HG03520 (cell line): ENCODE results near the gene NCCRP1.

Experiments used
- ATAC-seq: cut with Tn5 transposase; IDR thresholded peaks from one replicate; pipeline ENCODE4 v1.9.1; 2021; ENCODE audit warnings: mild to moderate bottlenecking, moderate library complexity; ENCODE audit not compliant: unreplicated experiment

The NCCRP1 gene

GRCh38 chr19:39196860-39197562, at the start of gene NCCRP1:
Gene NCCRP1, plus strand, starts transcription at chr19:39196964. Its CDS starts 19 bp downstream, at chr19:39196983.
- ATAC-seq, result no peak

GRCh38 chr19:39147480-39147879, 49.3 kb upstream of the NCCRP1 start:
- no peak for ATAC-seq

GRCh38 chr19:39148939-39149529, 47.7 kb upstream of the NCCRP1 start:
- no peak for ATAC-seq

- ATAC-seq, result no peak
These were observed 46.5 kb upstream of the NCCRP1 start for GRCh38 chr19:39150235-39150634.

GRCh38 chr19:39150807-39151600, 45.8 kb upstream of the NCCRP1 start:
- ATAC-seq, result no peak

GRCh38 chr19:39152066-39152465, 44.7 kb upstream of the NCCRP1 start:
- ATAC-seq, result no peak

- ATAC-seq, result no peak
These were observed 42.6 kb upstream of the NCCRP1 start for GRCh38 chr19:39154100-39154628.

- ATAC-seq, result no peak
These were observed 42.1 kb upstream of the NCCRP1 start for GRCh38 chr19:39154629-39155100.

- no peak for ATAC-seq
These were observed 41.6 kb upstream of the NCCRP1 start for GRCh38 chr19:39155114-39155700.

GRCh38 chr19:39155741-39156140, 41.0 kb upstream of the NCCRP1 start:
- ATAC-seq, result no peak

- no peak for ATAC-seq
These were observed 40.2 kb upstream of the NCCRP1 start for GRCh38 chr19:39156326-39157230.

GRCh38 chr19:39157275-39157996, 39.3 kb upstream of the NCCRP1 start:
- ATAC-seq, result no peak

GRCh38 chr19:39157997-39158389, 38.8 kb upstream of the NCCRP1 start:
- ATAC-seq, result no peak

- no peak for ATAC-seq
These were observed 38.0 kb upstream of the NCCRP1 start for GRCh38 chr19:39158646-39159260.

- ATAC-seq, result no peak
These were observed 36.3 kb upstream of the NCCRP1 start for GRCh38 chr19:39160523-39160861.

- ATAC-seq, result no peak
These were observed 35.7 kb upstream of the NCCRP1 start for GRCh38 chr19:39160889-39161672.

- no peak for ATAC-seq
These were observed 34.2 kb upstream of the NCCRP1 start for GRCh38 chr19:39162441-39163043.

GRCh38 chr19:39163621-39164020, 33.1 kb upstream of the NCCRP1 start:
- no peak for ATAC-seq
